Measurements from ENCODE around the gene CNIH3.

DNA sequence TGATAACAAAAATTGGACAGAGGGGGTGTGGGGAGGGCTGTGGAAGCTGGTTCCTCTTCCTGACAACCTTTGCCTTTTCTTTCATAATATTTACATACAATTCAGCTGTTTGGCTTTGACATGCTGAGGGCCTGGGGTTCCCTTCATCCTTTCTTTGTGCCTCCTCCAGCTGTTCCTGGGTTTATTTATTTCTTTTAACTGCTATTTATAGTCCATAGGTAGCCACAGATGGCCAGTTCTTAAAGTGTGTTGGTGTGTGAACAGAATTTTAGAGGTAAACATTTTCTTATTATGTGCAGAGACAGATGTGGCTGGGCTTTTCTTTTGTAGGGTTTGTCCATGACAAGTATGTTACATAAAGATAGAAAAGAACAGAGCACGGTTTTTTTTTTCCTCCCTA lies 34.1 kb upstream of the CNIH3 start:
- TF ChIP-seq, protein P1, sequence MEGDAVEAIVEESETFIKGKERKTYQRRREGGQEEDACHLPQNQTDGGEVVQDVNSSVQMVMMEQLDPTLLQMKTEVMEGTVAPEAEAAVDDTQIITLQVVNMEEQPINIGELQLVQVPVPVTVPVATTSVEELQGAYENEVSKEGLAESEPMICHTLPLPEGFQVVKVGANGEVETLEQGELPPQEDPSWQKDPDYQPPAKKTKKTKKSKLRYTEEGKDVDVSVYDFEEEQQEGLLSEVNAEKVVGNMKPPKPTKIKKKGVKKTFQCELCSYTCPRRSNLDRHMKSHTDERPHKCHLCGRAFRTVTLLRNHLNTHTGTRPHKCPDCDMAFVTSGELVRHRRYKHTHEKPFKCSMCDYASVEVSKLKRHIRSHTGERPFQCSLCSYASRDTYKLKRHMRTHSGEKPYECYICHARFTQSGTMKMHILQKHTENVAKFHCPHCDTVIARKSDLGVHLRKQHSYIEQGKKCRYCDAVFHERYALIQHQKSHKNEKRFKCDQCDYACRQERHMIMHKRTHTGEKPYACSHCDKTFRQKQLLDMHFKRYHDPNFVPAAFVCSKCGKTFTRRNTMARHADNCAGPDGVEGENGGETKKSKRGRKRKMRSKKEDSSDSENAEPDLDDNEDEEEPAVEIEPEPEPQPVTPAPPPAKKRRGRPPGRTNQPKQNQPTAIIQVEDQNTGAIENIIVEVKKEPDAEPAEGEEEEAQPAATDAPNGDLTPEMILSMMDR (IDR thresholded peaks at IDR 0.05): no peak
- TF ChIP-seq POLR2A (IDR thresholded peaks at IDR 0.05): no peak
